ENCODE measurements around the gene DRC3.

DRC3 gene

DNA sequence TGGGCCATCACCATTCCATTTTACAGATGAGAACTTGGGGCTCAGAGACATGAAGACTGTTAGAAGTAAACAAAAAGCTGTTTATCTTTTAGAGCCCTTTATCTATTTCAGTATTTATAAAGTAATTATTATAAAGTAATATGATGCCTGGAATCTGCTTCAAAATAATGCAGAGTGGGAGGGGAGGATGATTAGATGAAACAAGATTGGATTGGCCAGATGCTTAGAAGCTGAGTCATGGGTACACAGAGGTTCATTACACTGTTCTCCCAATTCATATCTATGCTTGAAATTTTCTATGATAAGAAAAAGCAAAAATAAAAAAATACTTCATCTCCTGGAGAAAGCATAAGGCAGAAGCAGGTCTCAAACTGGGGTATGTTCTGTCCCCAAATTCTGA, 29.8 kb upstream of the DRC3 start:
- no peak overlapping the region for H3K27ac ChIP-seq (ENCODE audit: low read depth, low read length)
- no peaks in the 10 kb centered on the region for H3K27me3 ChIP-seq (ENCODE audit: control insufficient read depth in 1 of 2, insufficient read depth in 2 of 2, low read length in 2 of 2)
- peaks cover 49 to 56% of the 10 kb centered on the region in 2 donors for H3K4me1 ChIP-seq (ENCODE audit: control insufficient read depth in 1 of 2, insufficient read depth in 2 of 2, low read length in 2 of 2)
- H3K9me3 ChIP-seq (ENCODE audit: control insufficient read depth in 1 of 2, low read length in 2 of 2) = no peaks in the 10 kb centered on the region
- peak overlapping the region in 1 of 2 donors; percentile 13 for H3K4me3 ChIP-seq (ENCODE audit: low read depth in 1 of 2, low read length in 2 of 2)
- H3K36me3 ChIP-seq (ENCODE audit: control insufficient read depth in 1 of 2, insufficient read depth in 2 of 2, low read length in 2 of 2) = no peaks in the 10 kb centered on the region
- no peak overlapping the region for H3K9ac ChIP-seq (ENCODE audit: low read depth in 1 of 2, low read length in 2 of 2)

GRCh38 chr17:17943281-17943984, 29.2 kb upstream of the DRC3 start:
- Histone ChIP-seq H3K4me1 (ENCODE audit: control insufficient read depth in 1 of 2, insufficient read depth in 2 of 2, low read length in 2 of 2) (peaks cover 46 to 54% of the 10 kb centered on the region in 2 donors), H3K4me3 (ENCODE audit: low read depth in 1 of 2, low read length in 2 of 2) (peak overlapping the region in 1 of 2 donors; percentile 13), H3K9ac (ENCODE audit: low read depth in 1 of 2, low read length in 2 of 2) (no peak overlapping the region), H3K27ac (ENCODE audit: low read depth, low read length) (no peak overlapping the region), H3K27me3 (ENCODE audit: control insufficient read depth in 1 of 2, insufficient read depth in 2 of 2, low read length in 2 of 2) (no peaks in the 10 kb centered on the region), H3K9me3 (ENCODE audit: control insufficient read depth in 1 of 2, low read length in 2 of 2) (no peaks in the 10 kb centered on the region), H3K36me3 (ENCODE audit: control insufficient read depth in 1 of 2, insufficient read depth in 2 of 2, low read length in 2 of 2) (no peaks in the 10 kb centered on the region)

- Histone ChIP-seq H3K9ac (ENCODE audit: low read depth in 1 of 2, low read length in 2 of 2) (no peak overlapping the region), H3K36me3 (ENCODE audit: control insufficient read depth in 1 of 2, insufficient read depth in 2 of 2, low read length in 2 of 2) (no peaks in the 10 kb centered on the region), H3K9me3 (ENCODE audit: control insufficient read depth in 1 of 2, low read length in 2 of 2) (no peaks in the 10 kb centered on the region), H3K27ac (ENCODE audit: low read depth, low read length) (no peak overlapping the region), H3K4me3 (ENCODE audit: low read depth in 1 of 2, low read length in 2 of 2) (no peak overlapping the region), H3K27me3 (ENCODE audit: control insufficient read depth in 1 of 2, insufficient read depth in 2 of 2, low read length in 2 of 2) (no peaks in the 10 kb centered on the region), H3K4me1 (ENCODE audit: control insufficient read depth in 1 of 2, insufficient read depth in 2 of 2, low read length in 2 of 2) (peaks cover 39 to 46% of the 10 kb centered on the region in 2 donors)
Observed at GRCh38 chr17:17944242-17944641, 28.4 kb upstream of the DRC3 start.

- Histone ChIP-seq H3K27me3 (ENCODE audit: control insufficient read depth in 1 of 2, insufficient read depth in 2 of 2, low read length in 2 of 2) (no peaks in the 10 kb centered on the region), H3K4me1 (ENCODE audit: control insufficient read depth in 1 of 2, insufficient read depth in 2 of 2, low read length in 2 of 2) (peaks cover 38 to 44% of the 10 kb centered on the region in 2 donors), H3K4me3 (ENCODE audit: low read depth in 1 of 2, low read length in 2 of 2) (no peak overlapping the region), H3K27ac (ENCODE audit: low read depth, low read length) (no peak overlapping the region), H3K9ac (ENCODE audit: low read depth in 1 of 2, low read length in 2 of 2) (no peak overlapping the region), H3K9me3 (ENCODE audit: control insufficient read depth in 1 of 2, low read length in 2 of 2) (no peaks in the 10 kb centered on the region), H3K36me3 (ENCODE audit: control insufficient read depth in 1 of 2, insufficient read depth in 2 of 2, low read length in 2 of 2) (no peaks in the 10 kb centered on the region)
Observed at GRCh38 chr17:17944743-17945142, 27.9 kb upstream of the DRC3 start.

- no peaks in the 10 kb centered on the region for H3K27me3 ChIP-seq (ENCODE audit: control insufficient read depth in 1 of 2, insufficient read depth in 2 of 2, low read length in 2 of 2)
- H3K9ac ChIP-seq (ENCODE audit: low read depth in 1 of 2, low read length in 2 of 2) = no peak overlapping the region
- H3K27ac ChIP-seq (ENCODE audit: low read depth, low read length) = no peak overlapping the region
- H3K9me3 ChIP-seq (ENCODE audit: control insufficient read depth in 1 of 2, low read length in 2 of 2) = no peaks in the 10 kb centered on the region
- H3K36me3 ChIP-seq (ENCODE audit: control insufficient read depth in 1 of 2, insufficient read depth in 2 of 2, low read length in 2 of 2) = no peaks in the 10 kb centered on the region
- peaks cover 29 to 34% of the 10 kb centered on the region in 2 donors for H3K4me1 ChIP-seq (ENCODE audit: control insufficient read depth in 1 of 2, insufficient read depth in 2 of 2, low read length in 2 of 2)
- no peak overlapping the region for H3K4me3 ChIP-seq (ENCODE audit: low read depth in 1 of 2, low read length in 2 of 2)
Observed at GRCh38 chr17:17946093-17946492, 26.6 kb upstream of the DRC3 start.

- no peak overlapping the region for H3K27ac ChIP-seq (ENCODE audit: low read depth, low read length)
- H3K9me3 ChIP-seq (ENCODE audit: control insufficient read depth in 1 of 2, low read length in 2 of 2) = no peaks in the 10 kb centered on the region
- no peak overlapping the region for H3K4me3 ChIP-seq (ENCODE audit: low read depth in 1 of 2, low read length in 2 of 2)
- H3K9ac ChIP-seq (ENCODE audit: low read depth in 1 of 2, low read length in 2 of 2) = no peak overlapping the region
- H3K27me3 ChIP-seq (ENCODE audit: control insufficient read depth in 1 of 2, insufficient read depth in 2 of 2, low read length in 2 of 2) = no peaks in the 10 kb centered on the region
- no peaks in the 10 kb centered on the region for H3K36me3 ChIP-seq (ENCODE audit: control insufficient read depth in 1 of 2, insufficient read depth in 2 of 2, low read length in 2 of 2)
- peaks cover 22 to 29% of the 10 kb centered on the region in 2 donors for H3K4me1 ChIP-seq (ENCODE audit: control insufficient read depth in 1 of 2, insufficient read depth in 2 of 2, low read length in 2 of 2)
Observed at GRCh38 chr17:17947309-17947708, 25.4 kb upstream of the DRC3 start.

GRCh38 chr17:17947966-17948365, 24.7 kb upstream of the DRC3 start:
- Histone ChIP-seq H3K27ac (ENCODE audit: low read depth, low read length) (no peak overlapping the region), H3K27me3 (ENCODE audit: control insufficient read depth in 1 of 2, insufficient read depth in 2 of 2, low read length in 2 of 2) (no peaks in the 10 kb centered on the region), H3K9ac (ENCODE audit: low read depth in 1 of 2, low read length in 2 of 2) (no peak overlapping the region), H3K36me3 (ENCODE audit: control insufficient read depth in 1 of 2, insufficient read depth in 2 of 2, low read length in 2 of 2) (no peaks in the 10 kb centered on the region), H3K9me3 (ENCODE audit: control insufficient read depth in 1 of 2, low read length in 2 of 2) (no peaks in the 10 kb centered on the region), H3K4me1 (ENCODE audit: control insufficient read depth in 1 of 2, insufficient read depth in 2 of 2, low read length in 2 of 2) (peaks cover 17 to 22% of the 10 kb centered on the region in 2 donors), H3K4me3 (ENCODE audit: low read depth in 1 of 2, low read length in 2 of 2) (no peak overlapping the region)

DNA sequence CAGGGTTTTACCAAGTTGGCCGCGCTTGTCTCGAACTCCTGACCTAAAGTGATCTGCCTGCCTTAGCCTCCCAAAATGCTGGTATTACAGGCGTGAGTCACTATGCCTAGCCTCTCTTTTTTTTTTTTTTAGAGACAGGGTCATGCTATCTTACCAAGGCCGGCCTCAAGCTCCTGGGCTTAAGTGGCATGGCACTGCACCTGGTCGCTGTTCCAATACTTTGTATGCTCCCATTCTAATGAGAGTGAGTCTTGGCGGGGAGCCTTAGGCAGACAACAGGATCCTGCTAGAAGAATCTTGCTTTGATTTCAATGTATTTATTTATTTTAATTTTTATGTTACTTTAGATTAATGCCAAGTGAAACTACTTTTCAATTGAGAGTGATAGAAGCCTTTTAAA, 22.3 kb upstream of the DRC3 start:
- Histone ChIP-seq H3K9me3 (ENCODE audit: control insufficient read depth in 1 of 2, low read length in 2 of 2) (no peaks in the 10 kb centered on the region), H3K4me1 (ENCODE audit: control insufficient read depth in 1 of 2, insufficient read depth in 2 of 2, low read length in 2 of 2) (peaks cover 4 to 8% of the 10 kb centered on the region in 2 donors)

DNA sequence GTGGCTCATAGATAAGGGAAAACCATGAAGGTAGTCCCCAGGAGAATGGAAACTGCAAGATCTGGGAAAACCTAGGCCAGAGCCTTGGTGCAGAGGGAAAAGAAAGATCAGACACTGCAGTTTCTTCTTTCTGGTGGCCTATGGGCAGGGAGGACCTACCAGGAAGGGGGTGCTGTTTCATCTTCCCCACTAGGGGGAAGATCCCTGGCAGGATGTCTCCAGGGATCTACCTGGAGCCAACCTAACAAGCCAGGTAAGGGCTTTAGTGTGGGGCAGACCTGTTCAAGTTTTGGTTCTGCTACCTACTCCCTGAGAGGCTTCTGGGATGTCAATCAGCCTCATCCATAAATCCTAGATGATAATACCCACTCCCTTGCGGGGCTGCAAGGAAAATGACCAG, 21.9 kb upstream of the DRC3 start:
- peaks cover 4 to 7% of the 10 kb centered on the region in 2 donors for H3K4me1 ChIP-seq (ENCODE audit: control insufficient read depth in 1 of 2, insufficient read depth in 2 of 2, low read length in 2 of 2)
- no peak overlapping the region for H3K4me3 ChIP-seq (ENCODE audit: low read depth in 1 of 2, low read length in 2 of 2)
- H3K27ac ChIP-seq (ENCODE audit: low read depth, low read length) = no peak overlapping the region
- no peaks in the 10 kb centered on the region for H3K27me3 ChIP-seq (ENCODE audit: control insufficient read depth in 1 of 2, insufficient read depth in 2 of 2, low read length in 2 of 2)
- H3K36me3 ChIP-seq (ENCODE audit: control insufficient read depth in 1 of 2, insufficient read depth in 2 of 2, low read length in 2 of 2) = peaks cover 0 to 12% of the 10 kb centered on the region in 2 donors
- H3K9me3 ChIP-seq (ENCODE audit: control insufficient read depth in 1 of 2, low read length in 2 of 2) = no peaks in the 10 kb centered on the region
- H3K9ac ChIP-seq (ENCODE audit: low read depth in 1 of 2, low read length in 2 of 2) = no peak overlapping the region

More for the DNA sequence above, 22.3 kb upstream of the DRC3 start:
- Histone ChIP-seq H3K27me3 (ENCODE audit: control insufficient read depth in 1 of 2, insufficient read depth in 2 of 2, low read length in 2 of 2) (no peaks in the 10 kb centered on the region), H3K36me3 (ENCODE audit: control insufficient read depth in 1 of 2, insufficient read depth in 2 of 2, low read length in 2 of 2) (peaks cover 0 to 8% of the 10 kb centered on the region in 2 donors), H3K9ac (ENCODE audit: low read depth in 1 of 2, low read length in 2 of 2) (no peak overlapping the region), H3K27ac (ENCODE audit: low read depth, low read length) (no peak overlapping the region), H3K4me3 (ENCODE audit: low read depth in 1 of 2, low read length in 2 of 2) (no peak overlapping the region)

DNA sequence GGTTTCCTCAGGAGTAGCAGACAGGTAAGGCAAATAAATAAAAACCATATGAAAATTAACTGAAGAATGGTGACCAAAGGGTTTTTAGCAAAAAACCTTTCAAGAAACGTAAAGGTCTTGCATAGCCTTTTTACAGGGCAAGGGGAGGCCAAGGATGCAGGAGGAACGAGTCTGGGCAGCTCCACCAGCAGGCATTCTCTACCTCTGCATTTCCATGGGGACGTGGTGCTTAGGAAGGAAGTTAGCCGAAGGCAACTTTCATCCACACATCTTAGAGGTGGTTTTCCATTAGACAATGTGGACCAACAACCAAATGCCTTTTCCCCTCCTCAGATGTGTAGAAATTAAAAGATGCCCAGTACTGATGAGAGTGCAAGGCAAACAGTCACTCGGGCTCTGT, 21.1 kb upstream of the DRC3 start:
- Histone ChIP-seq H3K27me3 (ENCODE audit: control insufficient read depth in 1 of 2, insufficient read depth in 2 of 2, low read length in 2 of 2) (no peaks in the 10 kb centered on the region), H3K4me3 (ENCODE audit: low read depth in 1 of 2, low read length in 2 of 2) (no peak overlapping the region), H3K36me3 (ENCODE audit: control insufficient read depth in 1 of 2, insufficient read depth in 2 of 2, low read length in 2 of 2) (peaks cover 0 to 13% of the 10 kb centered on the region in 2 donors), H3K4me1 (ENCODE audit: control insufficient read depth in 1 of 2, insufficient read depth in 2 of 2, low read length in 2 of 2) (peaks cover 3 to 4% of the 10 kb centered on the region in 2 donors), H3K9me3 (ENCODE audit: control insufficient read depth in 1 of 2, low read length in 2 of 2) (no peaks in the 10 kb centered on the region), H3K27ac (ENCODE audit: low read depth, low read length) (no peak overlapping the region), H3K9ac (ENCODE audit: low read depth in 1 of 2, low read length in 2 of 2) (no peak overlapping the region)

Measured in duodenal mucosa (tissue), 2 donors.